ENCODE results near the gene SPHKAP. TPM values are rescaled to one million over a fixed set of nuclear protein-coding genes. Genes with fewer than 3 reads are reported as not detected.
A peak's percentile ranks its signal among the peaks of the same experiment; 100 is the strongest.
"Not testable (repeated sequence)": the region's sequence is repeated elsewhere in the genome, so short reads cannot be mapped to it uniquely, and the experiment has no call there.

SPHKAP gene
- polyA plus RNA-seq (2013, experiment 1 of 2; ENCODE audit: insufficient read length), result 0.21 TPM
- 0.22 TPM for polyA plus RNA-seq (2013, experiment 2 of 2; ENCODE audit: insufficient read length)

- peak; percentile 4 for DNase-seq
Measured at GRCh38 chr2:228181098-228182019, at the start of gene SPHKAP. Gene SPHKAP (minus strand): TSS chr2:228181687. CDS start chr2:228181598, 89 bp downstream.

GRCh38 chr2:228227466-228227865 lies 46.0 kb upstream of the SPHKAP start:
- no peak for DNase-seq

GRCh38 chr2:228224410-228224809 lies 42.9 kb upstream of the SPHKAP start:
- no peak for DNase-seq

GRCh38 chr2:228218593-228218992 lies 37.1 kb upstream of the SPHKAP start:
- not testable (repeated sequence) for DNase-seq

GRCh38 chr2:228197504-228197903 lies 16.0 kb upstream of the SPHKAP start:
- no peak for DNase-seq

- peak; percentile 14 for DNase-seq
Measured at GRCh38 chr2:228180181-228181097, 1.0 kb downstream of the SPHKAP start.

- no peak for DNase-seq
Measured at GRCh38 chr2:228167290-228167689, 14.2 kb downstream of the SPHKAP start.

GRCh38 chr2:228164718-228165117 lies 16.8 kb downstream of the SPHKAP start:
- DNase-seq, result no peak

- DNase-seq, result no peak
Measured at GRCh38 chr2:228157841-228158240, 23.6 kb downstream of the SPHKAP start.

- DNase-seq, result no peak
Measured at GRCh38 chr2:228144961-228145360, 36.5 kb downstream of the SPHKAP start.

- no peak for DNase-seq
Measured at GRCh38 chr2:228140934-228141528, 40.5 kb downstream of the SPHKAP start.

- DNase-seq, result no peak
Measured at GRCh38 chr2:228136027-228136426, 45.5 kb downstream of the SPHKAP start.

GRCh38 chr2:228135300-228135699 lies 46.2 kb downstream of the SPHKAP start:
- no peak for DNase-seq

GRCh38 chr2:228131833-228132232 lies 49.7 kb downstream of the SPHKAP start:
- DNase-seq, result no peak

GRCh38 chr2:228126401-228126800 lies 55.1 kb downstream of the SPHKAP start:
- no peak for DNase-seq

GRCh38 chr2:228118940-228119339 lies 62.5 kb downstream of the SPHKAP start:
- no peak for DNase-seq

- no peak for DNase-seq
Measured at GRCh38 chr2:228107846-228108245, 73.6 kb downstream of the SPHKAP start.

GRCh38 chr2:228105526-228106250 lies 75.8 kb downstream of the SPHKAP start:
- peak; percentile 9 for DNase-seq

GRCh38 chr2:228104215-228104614 lies 77.3 kb downstream of the SPHKAP start:
- DNase-seq, result no peak

GRCh38 chr2:228103379-228103778 lies 78.1 kb downstream of the SPHKAP start:
- DNase-seq, result no peak

GRCh38 chr2:228102949-228103348 lies 78.5 kb downstream of the SPHKAP start:
- DNase-seq, result no peak

GRCh38 chr2:228094377-228094921 lies 87.0 kb downstream of the SPHKAP start:
- peak; percentile 37 for DNase-seq

Measured in fibroblast of skin of abdomen (primary cell).